ENCODE data around the gene PMFBP1.

GRCh38 chr16:72191551-72191950 is 19.6 kb upstream of the PMFBP1 start:
- no peak for TF ChIP-seq POLR2A (IDR thresholded peaks at IDR 0.05; ENCODE audit: extremely low read depth, insufficient read length)
- no peak for TF ChIP-seq CTCF (IDR thresholded peaks at IDR 0.05; ENCODE audit: low read depth, low read length)
- no peak for TF ChIP-seq MAX (IDR thresholded peaks at IDR 0.05; ENCODE audit: low read depth, low read length)
